Superior temporal gyrus (tissue), 1 donor: Measurements from ENCODE around the gene SLC16A3.

ENCODE experiments used
- DNase-seq: peaks from one replicate; pipeline ENCODE4 v3.0.0-alpha.2; 2016; ENCODE audit errors: extremely low spot score

Gene SLC16A3

DNA sequence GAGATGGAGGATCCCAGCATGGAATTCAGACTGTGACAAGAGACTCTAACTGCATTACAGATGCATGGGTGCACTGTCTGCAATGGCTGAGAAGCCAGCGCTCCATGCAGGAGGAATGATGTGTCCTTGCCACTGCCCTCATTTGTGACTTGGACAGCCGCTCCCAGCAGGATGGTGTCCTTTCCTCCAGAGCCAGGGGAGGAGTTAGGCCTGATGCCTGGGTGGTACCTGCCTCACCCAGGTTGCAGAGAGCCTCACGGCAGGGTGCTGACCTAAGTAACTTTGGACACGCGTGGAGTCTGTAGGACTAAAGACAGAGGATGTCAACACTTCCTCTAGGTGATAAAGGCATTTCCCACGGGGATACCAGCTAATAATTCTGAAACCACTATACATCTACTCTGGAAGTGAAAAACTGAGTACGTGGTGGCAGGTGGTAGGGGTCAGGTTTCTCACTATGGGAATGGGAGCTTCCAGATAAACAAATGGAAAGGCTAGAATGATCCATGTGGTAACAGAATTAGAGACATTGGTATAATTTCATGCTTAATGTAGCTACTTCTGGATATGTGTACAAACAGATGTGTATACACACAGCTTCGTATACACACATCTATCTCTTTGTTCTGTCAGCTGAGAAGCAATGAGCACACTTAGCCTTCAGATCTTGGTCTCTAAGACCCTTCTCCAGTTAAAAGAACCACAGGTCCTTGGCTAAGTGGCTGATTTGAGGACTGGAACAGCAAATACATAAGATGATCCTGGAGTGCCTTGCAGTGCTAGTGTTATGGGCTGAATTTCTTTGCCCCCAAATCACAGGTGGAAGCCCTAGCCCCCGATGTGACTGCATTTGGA is 58.4 kb downstream of the SLC16A3 start:
- no peak for DNase-seq

DNA sequence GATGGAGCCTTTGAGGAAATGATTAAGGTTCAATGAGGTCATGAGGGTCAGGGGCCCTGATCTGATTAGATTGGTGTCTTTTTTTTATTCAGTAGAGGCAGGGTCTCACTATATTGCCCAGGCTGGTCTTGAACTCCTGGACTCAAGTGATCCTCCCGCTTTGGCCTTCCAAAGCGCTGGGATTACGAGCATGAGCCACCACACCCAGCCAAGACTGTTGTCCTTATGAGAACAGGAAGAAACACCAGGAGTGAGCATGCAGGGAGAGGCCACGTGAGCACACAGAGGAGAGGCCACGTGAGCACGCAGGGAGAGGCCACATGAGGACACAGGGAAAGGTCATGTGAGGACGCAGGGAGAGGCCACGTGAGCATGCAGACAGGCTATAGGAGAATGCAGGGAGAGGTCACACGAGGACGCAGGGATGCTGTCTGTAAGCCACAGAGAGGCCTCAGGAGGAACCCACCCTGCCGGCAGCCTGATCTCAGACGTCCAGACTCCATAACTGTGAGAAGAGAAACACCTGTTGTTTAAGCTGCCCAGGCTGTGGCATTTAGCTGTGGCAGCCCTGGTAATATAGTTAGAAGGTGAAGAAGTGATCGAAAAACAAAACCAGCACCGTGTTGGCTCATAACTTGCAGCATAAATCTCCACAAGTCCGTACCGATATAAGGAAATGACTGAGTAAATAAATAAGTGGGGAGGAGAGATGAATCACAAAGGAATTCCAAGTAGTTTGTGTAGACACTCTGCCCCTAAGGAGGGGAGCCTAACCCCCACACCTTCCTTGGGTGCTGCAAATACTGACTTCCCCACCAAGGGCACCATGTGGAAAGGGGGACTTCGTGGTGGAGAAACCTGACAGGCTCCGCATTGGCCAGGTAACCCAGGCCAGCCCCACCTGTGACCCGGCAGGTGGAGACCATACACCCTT is 59.3 kb downstream of the SLC16A3 start:
- DNase-seq, result no peak
